ENCODE data around the gene CCDC71L. TPM values are rescaled to one million over a fixed set of nuclear protein-coding genes. Genes with fewer than 3 reads are reported as not detected.
A peak's percentile ranks its signal among the peaks of the same experiment; 100 is the strongest.

CCDC71L gene
- total and polyA plus RNA-seq, 2 donors (not counting 1 experiment from before 2014, with no cell fraction given) = 20.3 to 39.1 TPM

GRCh38 chr7:106640368-106641141 is 20.4 kb downstream of the CCDC71L start:
- no peak overlapping the region for H3K9ac ChIP-seq (ENCODE audit: insufficient read depth, low read length)
- no peak overlapping the region for H2AFZ ChIP-seq (ENCODE audit: low read length)
- H3K27me3 ChIP-seq (ENCODE audit: control insufficient read depth, insufficient read depth, low read length) = no peaks in the 10 kb centered on the region
- peak in 1 of 2 donors; percentile 59 for DNase-seq (ENCODE audit: low read depth in 2 of 2)
- no peak overlapping the region for H3K4me3 ChIP-seq (replicated peaks in 1 of 4; ENCODE audit: control extremely low read depth in 1 of 4, insufficient read depth in 1 of 4, low read depth in 3 of 4, low read length in 4 of 4)
- TF ChIP-seq EZH2 (IDR thresholded peaks at IDR 0.05; ENCODE audit: low read length, missing control alignments) = no peak
- TF ChIP-seq, protein P1, sequence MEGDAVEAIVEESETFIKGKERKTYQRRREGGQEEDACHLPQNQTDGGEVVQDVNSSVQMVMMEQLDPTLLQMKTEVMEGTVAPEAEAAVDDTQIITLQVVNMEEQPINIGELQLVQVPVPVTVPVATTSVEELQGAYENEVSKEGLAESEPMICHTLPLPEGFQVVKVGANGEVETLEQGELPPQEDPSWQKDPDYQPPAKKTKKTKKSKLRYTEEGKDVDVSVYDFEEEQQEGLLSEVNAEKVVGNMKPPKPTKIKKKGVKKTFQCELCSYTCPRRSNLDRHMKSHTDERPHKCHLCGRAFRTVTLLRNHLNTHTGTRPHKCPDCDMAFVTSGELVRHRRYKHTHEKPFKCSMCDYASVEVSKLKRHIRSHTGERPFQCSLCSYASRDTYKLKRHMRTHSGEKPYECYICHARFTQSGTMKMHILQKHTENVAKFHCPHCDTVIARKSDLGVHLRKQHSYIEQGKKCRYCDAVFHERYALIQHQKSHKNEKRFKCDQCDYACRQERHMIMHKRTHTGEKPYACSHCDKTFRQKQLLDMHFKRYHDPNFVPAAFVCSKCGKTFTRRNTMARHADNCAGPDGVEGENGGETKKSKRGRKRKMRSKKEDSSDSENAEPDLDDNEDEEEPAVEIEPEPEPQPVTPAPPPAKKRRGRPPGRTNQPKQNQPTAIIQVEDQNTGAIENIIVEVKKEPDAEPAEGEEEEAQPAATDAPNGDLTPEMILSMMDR (conservative IDR thresholded peaks at IDR 0.05 in 1 of 2, IDR thresholded peaks at IDR 0.05 in 1 of 2; ENCODE audit: low read depth in 1 of 2, low read length in 2 of 2) = no peak
- H3K36me3 ChIP-seq (ENCODE audit: control insufficient read depth, insufficient read depth, low read length) = no peaks in the 10 kb centered on the region
- no peaks in the 10 kb centered on the region for H3K79me2 ChIP-seq (ENCODE audit: control insufficient read depth, insufficient read depth, low read length)
- H3K27ac ChIP-seq (ENCODE audit: insufficient read depth, low read length) = no peak overlapping the region
- no peaks in the 10 kb centered on the region for H3K4me1 ChIP-seq (ENCODE audit: control insufficient read depth, extremely low read depth, insufficient read depth, low read length)
- no peaks in the 10 kb centered on the region for H3K9me3 ChIP-seq (ENCODE audit: control insufficient read depth, insufficient read depth, low read depth, low read length)
- peak overlapping the region; percentile 19 for H3K4me2 ChIP-seq (ENCODE audit: extremely low read depth, insufficient read depth, low read length)
- H4K20me1 ChIP-seq (ENCODE audit: control insufficient read depth, extremely low read depth, insufficient read depth, low read length) = no peaks in the 10 kb centered on the region

GRCh38 chr7:106639476-106640334 is 21.3 kb downstream of the CCDC71L start:
- Histone ChIP-seq H2AFZ (ENCODE audit: low read length) (no peak overlapping the region), H3K9me3 (ENCODE audit: control insufficient read depth, insufficient read depth, low read depth, low read length) (no peaks in the 10 kb centered on the region), H3K27me3 (ENCODE audit: control insufficient read depth, insufficient read depth, low read length) (no peaks in the 10 kb centered on the region), H4K20me1 (ENCODE audit: control insufficient read depth, extremely low read depth, insufficient read depth, low read length) (no peaks in the 10 kb centered on the region), H3K27ac (ENCODE audit: insufficient read depth, low read length) (no peak overlapping the region), H3K4me3 (replicated peaks in 1 of 4; ENCODE audit: control extremely low read depth in 1 of 4, insufficient read depth in 1 of 4, low read depth in 3 of 4, low read length in 4 of 4) (no peak overlapping the region), H3K4me2 (ENCODE audit: extremely low read depth, insufficient read depth, low read length) (peak overlapping the region; percentile 19), H3K9ac (ENCODE audit: insufficient read depth, low read length) (no peak overlapping the region), H3K79me2 (ENCODE audit: control insufficient read depth, insufficient read depth, low read length) (no peaks in the 10 kb centered on the region), H3K4me1 (ENCODE audit: control insufficient read depth, extremely low read depth, insufficient read depth, low read length) (no peaks in the 10 kb centered on the region), H3K36me3 (ENCODE audit: control insufficient read depth, insufficient read depth, low read length) (no peaks in the 10 kb centered on the region)
- no peak for DNase-seq (ENCODE audit: low read depth in 2 of 2)
- no peak for TF ChIP-seq EZH2 (IDR thresholded peaks at IDR 0.05; ENCODE audit: low read length, missing control alignments)
- TF ChIP-seq, protein P1 (conservative IDR thresholded peaks at IDR 0.05 in 1 of 2, IDR thresholded peaks at IDR 0.05 in 1 of 2; ENCODE audit: low read depth in 1 of 2, low read length in 2 of 2) = no peak

DNA sequence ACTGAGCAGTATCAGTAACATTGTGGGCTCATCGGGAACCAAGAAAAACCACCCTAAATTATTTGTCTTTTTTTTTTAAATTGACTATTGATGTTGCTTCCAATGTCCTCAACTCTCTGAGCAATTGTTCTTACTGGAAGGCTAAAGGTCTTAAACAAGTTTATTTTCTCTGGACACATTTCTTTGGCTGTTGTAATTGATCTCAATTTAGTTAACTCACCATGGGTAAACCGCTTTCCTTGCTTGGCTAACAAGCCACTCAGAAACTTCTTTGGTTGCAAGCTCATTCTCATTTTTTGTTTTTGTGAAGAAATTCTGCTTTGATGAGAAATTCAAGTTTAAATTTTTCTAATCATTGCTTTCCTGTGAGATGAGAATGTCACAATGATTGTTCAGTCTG is 25.5 kb downstream of the CCDC71L start:
- Histone ChIP-seq H3K4me1 (ENCODE audit: control insufficient read depth, extremely low read depth, insufficient read depth, low read length) (no peaks in the 10 kb centered on the region), H3K9ac (ENCODE audit: insufficient read depth, low read length) (no peak overlapping the region), H3K27ac (ENCODE audit: insufficient read depth, low read length) (no peak overlapping the region), H3K4me2 (ENCODE audit: extremely low read depth, insufficient read depth, low read length) (no peak overlapping the region), H3K36me3 (ENCODE audit: control insufficient read depth, insufficient read depth, low read length) (no peaks in the 10 kb centered on the region), H3K27me3 (ENCODE audit: control insufficient read depth, insufficient read depth, low read length) (no peaks in the 10 kb centered on the region), H3K4me3 (replicated peaks in 1 of 4; ENCODE audit: control extremely low read depth in 1 of 4, insufficient read depth in 1 of 4, low read depth in 3 of 4, low read length in 4 of 4) (no peak overlapping the region), H3K9me3 (ENCODE audit: control insufficient read depth, insufficient read depth, low read depth, low read length) (no peaks in the 10 kb centered on the region), H3K79me2 (ENCODE audit: control insufficient read depth, insufficient read depth, low read length) (no peaks in the 10 kb centered on the region), H4K20me1 (ENCODE audit: control insufficient read depth, extremely low read depth, insufficient read depth, low read length) (no peaks in the 10 kb centered on the region), H2AFZ (ENCODE audit: low read length) (no peak overlapping the region)
- TF ChIP-seq, protein P1 (conservative IDR thresholded peaks at IDR 0.05 in 1 of 2, IDR thresholded peaks at IDR 0.05 in 1 of 2; ENCODE audit: low read depth in 1 of 2, low read length in 2 of 2) = no peak
- no peak for TF ChIP-seq EZH2 (IDR thresholded peaks at IDR 0.05; ENCODE audit: low read length, missing control alignments)
- no peak for DNase-seq (ENCODE audit: low read depth in 2 of 2)
